Stimulated activated CD8-positive, alpha-beta memory T cell treated with anti-CD3 and anti-CD28 coated beads, Interleukin-4, amount 100 ng/mL, for 24 hours (primary cell): ENCODE results near the gene RNF214.
"Not testable (repeated sequence)": the region's sequence is repeated elsewhere in the genome, so short reads cannot be mapped to it uniquely, and the experiment has no call there.

ENCODE experiments used
- DNase-seq: peaks from one replicate; pipeline ENCODE4 v3.0.0-alpha.2; 2020; ENCODE audit warnings: low read depth

RNF214 gene

GRCh38 chr11:117232092-117232878, at the start of gene RNF214:
Gene RNF214 (plus strand): TSS chr11:117232671. CDS start chr11:117234273, 1,602 bp downstream.
- DNase-seq: peak; percentile 61

GRCh38 chr11:117183178-117183577, 49.3 kb upstream of the RNF214 start:
- not testable (repeated sequence) for DNase-seq

DNA sequence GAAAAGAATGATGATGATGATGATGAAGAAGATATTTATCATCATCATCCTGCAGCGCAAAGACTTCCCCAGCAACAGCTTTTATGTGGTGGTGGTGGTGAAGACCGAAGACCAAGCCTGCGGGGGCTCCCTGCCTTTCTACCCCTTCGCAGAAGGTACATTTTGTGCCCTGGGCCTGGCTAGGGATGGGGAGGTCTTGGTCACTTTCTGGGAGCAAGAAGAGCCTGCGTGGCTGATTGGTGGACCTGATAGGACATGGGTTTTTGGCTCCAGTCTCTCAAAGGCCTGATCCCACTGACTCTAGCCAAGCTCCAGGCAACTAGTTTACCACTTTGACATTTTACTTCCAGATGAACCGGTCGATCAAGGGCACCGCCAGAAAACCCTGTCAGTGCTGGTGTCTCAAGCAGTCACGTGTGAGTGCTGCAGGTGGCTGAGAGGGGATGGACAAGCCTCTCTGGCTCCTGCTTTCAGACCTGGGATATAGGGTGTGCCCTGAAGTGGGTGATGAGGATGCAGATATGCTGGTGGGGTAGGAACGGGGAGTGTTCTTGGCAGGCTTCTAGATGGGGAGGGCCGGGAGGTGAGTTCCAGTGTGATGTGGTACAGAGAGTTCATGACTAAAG, 48.6 kb upstream of the RNF214 start:
- DNase-seq: no peak

- no peak for DNase-seq
Measured at GRCh38 chr11:117185736-117186430, 46.6 kb upstream of the RNF214 start.

DNA sequence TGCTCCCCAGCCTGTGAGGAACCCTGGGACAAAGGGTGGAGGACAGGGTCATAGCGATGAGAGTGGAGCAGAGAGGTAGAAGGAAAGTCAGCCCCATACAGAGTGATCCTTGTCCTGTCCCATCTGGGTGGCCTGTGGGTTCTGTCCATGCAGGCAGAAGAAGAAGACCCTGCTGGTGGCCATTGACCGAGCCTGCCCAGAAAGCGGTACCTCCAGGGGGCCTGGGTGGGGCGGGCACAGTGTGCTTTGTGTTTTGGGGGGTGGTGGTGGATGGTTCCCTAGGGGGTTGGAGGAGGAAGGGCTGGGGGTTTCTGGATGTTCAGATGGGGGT, 46.1 kb upstream of the RNF214 start:
- DNase-seq: no peak

GRCh38 chr11:117187007-117187406, 45.5 kb upstream of the RNF214 start:
- no peak for DNase-seq

GRCh38 chr11:117187428-117187798, 45.1 kb upstream of the RNF214 start:
- DNase-seq: no peak

DNA sequence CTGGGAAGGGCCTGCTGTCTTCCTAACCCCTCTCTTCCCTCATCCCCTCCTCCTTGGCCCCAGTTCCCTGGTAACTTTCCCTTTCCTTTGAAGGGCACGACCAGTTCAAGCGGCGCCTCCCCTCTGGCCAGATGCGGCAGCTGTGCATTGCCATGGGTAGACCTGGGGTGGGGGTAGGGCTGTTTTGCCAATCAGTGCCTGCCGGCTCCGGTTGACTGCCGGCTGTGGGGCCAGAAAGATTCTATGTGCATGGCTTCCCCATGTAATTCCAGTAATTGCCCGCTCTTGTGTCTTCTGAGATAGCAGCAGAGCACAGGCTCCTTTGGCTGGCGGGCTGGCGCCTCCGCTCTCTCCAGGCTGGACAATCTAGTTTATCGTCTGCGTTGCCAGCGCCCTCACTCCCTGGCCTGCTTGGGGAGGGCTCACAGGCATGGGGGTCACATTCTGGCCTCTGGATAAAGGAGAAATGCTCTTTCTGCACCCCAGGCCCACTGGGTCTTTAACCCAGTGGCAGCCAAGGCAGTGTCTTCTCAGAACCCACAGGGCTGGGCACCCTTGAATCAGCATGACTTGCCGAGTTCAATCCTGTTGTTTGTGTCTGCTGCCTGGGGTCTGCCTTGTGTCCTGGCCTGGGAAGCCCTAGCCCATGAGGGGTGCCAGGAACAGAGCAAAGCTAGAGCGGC, 44.5 kb upstream of the RNF214 start:
- no peak for DNase-seq

GRCh38 chr11:117188620-117189081, 43.8 kb upstream of the RNF214 start:
- DNase-seq: no peak

- DNase-seq: no peak
Measured at GRCh38 chr11:117189191-117189940, 43.1 kb upstream of the RNF214 start.

DNA sequence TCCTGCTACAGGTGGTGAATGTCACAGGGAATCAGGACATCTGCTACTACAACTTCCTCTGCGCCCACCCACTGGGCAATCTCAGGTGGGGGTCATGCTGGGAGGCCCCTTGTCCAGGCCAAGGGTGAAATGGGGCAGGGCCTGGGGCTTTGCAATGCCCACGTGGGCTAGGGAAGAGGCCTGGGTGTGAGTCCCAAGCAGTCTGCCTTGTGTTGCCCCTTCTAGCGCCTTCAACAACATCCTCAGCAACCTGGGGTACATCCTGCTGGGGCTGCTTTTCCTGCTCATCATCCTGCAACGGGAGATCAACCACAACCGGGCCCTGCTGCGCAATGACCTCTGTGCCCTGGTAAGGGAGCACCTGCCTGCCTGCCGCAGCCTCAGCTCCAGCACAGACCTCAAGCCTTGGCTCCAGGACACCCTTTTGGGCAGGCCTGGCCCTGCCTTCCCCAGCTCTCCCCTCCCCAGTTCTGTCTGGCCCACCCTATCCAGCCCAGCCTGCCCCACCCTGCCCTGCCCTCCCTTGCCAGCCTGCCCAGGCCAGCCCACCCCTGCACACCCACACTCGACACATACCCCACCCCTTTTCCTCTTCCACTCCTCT, 42.4 kb upstream of the RNF214 start:
- DNase-seq: no peak

GRCh38 chr11:117191680-117192400, 40.6 kb upstream of the RNF214 start:
- DNase-seq: no peak

GRCh38 chr11:117192401-117192875, 40.0 kb upstream of the RNF214 start:
- DNase-seq: no peak

DNA sequence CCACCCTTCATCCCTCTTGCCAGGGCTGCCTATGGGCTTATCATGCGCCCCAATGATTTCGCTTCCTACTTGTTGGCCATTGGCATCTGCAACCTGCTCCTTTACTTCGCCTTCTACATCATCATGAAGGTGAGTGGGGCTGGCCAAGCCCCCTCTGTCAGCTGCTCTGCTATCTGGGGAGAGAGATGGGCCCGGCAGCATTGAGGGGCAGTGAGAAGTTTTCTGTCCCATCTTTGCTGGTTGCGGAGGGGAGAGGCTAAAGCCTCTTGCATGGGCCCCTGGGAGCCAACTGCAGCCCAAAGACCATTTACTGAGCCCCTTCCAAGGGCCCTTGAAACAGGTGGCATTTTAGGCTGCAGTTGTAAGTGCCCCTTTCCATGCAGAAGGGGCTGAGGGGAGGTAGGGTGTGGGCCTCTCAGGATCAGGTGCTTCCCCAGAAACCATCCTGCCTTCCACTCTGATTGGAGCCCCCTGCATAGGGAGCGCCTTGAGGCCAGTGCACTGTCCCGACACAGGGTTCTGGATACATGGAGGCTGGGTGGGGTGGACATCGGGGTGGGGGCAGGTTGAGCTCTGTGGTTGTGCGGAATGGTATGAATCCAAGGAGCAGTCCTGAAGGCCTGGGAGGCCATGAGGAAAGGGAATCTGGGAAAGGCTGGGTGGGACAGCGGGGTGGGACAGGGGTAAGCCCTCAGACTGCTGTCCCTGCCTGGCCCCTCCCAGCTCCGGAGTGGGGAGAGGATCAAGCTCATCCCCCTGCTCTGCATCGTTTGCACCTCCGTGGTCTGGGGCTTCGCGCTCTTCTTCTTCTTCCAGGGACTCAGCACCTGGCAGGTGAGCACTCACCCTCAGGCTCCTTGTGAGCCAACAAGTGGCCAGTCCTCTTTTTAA, 39.1 kb upstream of the RNF214 start:
- DNase-seq: no peak

- DNase-seq: no peak
Measured at GRCh38 chr11:117194267-117194666, 38.2 kb upstream of the RNF214 start.

DNA sequence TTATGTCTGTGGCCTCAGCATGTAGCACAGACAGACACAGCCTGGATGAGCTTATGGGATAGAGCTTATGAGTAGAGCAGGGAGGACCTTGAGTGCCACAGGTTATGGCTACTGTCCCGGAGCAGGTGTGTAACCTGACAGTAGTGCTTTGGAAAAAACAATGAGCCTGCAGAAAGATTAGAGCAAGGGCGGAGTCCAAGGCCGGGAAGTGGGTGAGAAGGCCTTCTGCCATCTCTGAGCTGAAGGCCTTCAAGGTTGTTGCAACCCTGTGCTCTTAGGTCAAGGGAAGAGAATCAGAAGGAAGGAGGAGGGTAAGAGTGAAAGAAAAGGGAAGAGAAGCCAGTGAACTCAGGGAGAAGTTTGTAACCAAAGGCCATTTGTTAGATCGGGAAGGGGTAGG, 37.2 kb upstream of the RNF214 start:
- DNase-seq: no peak

DNA sequence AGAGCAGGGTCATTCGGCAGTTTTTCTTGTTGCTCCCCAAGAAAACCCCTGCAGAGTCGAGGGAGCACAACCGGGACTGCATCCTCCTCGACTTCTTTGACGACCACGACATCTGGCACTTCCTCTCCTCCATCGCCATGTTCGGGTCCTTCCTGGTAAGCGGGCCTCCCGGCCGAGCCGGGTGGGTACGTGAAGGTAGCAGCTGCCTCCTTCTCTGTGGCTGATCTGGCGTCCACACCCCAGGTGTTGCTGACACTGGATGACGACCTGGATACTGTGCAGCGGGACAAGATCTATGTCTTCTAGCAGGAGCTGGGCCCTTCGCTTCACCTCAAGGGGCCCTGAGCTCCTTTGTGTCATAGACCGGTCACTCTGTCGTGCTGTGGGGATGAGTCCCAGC, 36.7 kb upstream of the RNF214 start:
- DNase-seq: no peak

DNA sequence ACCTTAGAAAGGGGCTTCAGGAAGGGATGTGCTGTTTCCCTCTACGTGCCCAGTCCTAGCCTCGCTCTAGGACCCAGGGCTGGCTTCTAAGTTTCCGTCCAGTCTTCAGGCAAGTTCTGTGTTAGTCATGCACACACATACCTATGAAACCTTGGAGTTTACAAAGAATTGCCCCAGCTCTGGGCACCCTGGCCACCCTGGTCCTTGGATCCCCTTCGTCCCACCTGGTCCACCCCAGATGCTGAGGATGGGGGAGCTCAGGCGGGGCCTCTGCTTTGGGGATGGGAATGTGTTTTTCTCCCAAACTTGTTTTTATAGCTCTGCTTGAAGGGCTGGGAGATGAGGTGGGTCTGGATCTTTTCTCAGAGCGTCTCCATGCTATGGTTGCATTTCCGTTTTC, 35.5 kb upstream of the RNF214 start:
- no peak for DNase-seq
